Right hindlimb (tissue), 1 donor: ENCODE results near the gene VPS41.
"Not testable (repeated sequence)": the region's sequence is repeated elsewhere in the genome, so short reads cannot be mapped to it uniquely, and the experiment has no call there.

ENCODE experiments used
- DNase-seq: peaks from one replicate; pipeline ENCODE4 v3.0.0-alpha.2; 2018

VPS41 gene

GRCh38 chr7:38854947-38855346 is 54.0 kb downstream of the VPS41 start:
- DNase-seq: not testable (repeated sequence)

DNA sequence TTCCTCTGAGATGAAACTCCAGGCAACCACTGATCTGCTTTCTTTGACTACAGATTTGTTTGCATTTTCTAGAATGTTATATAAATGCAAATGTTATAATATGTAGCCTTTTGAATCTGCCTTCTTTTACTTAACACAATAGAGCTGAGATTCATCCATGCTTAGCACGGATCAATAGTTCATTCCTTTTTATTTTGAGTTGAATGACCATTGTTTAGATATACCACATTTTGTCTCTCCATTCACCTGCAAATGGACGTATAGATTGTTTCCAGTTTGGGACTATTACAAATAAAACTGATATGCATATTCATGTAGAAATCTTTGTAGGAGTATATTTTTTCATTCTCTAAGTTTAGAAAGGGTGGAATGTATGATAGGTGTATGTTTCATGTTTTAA is 57.7 kb downstream of the VPS41 start:
- DNase-seq: no peak

GRCh38 chr7:38846280-38846679 is 62.7 kb downstream of the VPS41 start:
- DNase-seq: no peak

DNA sequence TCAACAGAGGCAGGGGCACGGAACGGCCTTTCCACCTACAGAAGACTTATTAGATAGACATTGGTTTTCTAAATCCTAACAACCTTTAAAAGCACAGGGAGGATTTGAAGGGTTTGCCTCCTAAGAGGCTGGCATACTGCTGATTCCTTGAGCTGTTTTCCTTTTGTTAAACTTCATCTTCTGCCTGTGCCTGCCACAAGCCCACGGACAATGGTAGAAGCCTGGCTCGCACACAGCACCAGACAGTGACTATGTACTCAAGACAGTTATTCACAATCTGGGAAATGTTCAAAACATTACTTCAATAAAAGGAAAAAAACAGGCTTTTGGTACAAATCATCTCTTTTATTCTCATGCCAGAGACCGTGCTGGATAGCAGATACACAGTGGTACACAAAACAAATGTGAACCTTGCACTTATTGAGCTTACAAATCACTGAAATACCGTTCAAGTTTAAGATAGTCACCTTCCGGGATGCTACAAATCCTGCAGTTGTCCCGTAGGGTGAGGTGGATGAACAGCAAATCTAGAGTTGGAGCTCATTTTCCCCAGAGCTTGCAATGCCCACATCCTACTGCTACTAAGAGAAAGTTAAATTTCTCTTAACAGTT is 63.9 kb downstream of the VPS41 start:
- DNase-seq: no peak

DNA sequence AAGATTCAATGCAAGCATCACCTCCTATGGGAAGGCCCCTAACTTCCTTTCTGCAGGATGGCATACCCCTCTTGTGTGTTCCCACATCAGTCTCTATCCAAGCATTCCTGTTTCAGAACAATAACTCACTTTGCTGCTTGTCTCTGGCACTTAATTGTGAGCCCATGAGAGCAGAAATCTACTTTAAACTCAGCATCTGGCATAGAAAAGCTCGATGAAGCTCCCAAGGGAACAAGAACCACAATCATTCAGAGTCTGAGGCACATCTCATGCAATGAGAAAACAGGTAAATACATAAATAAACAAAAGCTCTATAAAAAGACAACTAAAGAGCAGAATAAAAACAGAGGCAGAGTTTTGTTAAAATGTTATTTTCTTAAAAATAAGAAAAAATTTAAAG is 66.2 kb downstream of the VPS41 start:
- no peak for DNase-seq

- DNase-seq: no peak
Measured at GRCh38 chr7:38840736-38841460, 68.1 kb downstream of the VPS41 start.

DNA sequence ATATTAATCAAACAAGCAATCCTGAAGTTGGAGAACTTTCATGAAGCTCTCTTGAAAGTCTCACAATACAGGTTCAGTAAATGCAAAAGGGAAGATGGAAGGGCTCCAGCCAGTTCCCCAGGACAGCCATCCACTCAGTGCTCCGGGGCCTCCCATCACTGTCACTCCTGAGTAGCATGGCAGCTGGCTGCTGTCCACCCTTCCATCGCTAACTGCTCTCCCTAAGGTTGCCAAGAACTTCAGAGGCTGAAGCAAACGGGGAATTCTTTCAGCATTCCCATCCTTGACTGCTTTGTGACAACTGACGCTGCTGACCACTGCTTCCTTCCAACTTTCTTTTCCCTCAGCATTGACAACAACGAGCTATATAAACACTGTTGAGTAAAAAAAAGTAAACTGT is 69.1 kb downstream of the VPS41 start:
- DNase-seq: no peak

DNA sequence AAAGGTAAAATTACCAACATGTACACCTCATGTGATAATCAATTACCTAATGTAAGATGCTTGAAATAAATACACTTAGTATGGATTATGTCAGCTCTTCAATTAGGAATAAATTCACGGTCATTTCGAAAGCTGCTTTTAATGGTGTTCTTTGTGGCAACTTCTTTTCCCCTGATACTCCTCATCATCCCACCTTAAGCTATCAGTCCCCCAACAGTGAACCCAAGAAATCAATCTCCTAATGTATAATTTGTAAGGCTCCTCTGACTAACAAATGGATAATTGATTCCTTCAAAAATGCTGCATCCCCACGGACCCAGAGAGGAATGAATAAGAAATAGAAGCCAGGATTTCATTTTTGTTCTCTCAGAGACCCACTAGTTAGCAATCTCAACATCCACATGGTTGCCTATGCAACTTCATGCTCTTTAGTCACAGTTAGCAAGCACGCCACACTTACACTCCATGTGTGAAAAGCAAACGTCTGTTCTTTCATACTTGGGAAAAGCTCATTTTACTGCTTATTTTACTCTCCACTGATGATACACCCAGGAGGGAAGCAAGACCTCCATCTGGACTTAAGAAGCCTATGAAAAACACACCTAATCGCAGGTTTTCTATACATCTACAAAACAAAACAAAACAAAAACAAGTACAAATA is 70.1 kb downstream of the VPS41 start:
- no peak for DNase-seq

GRCh38 chr7:38834357-38834756 is 74.6 kb downstream of the VPS41 start:
- no peak for DNase-seq

- DNase-seq: no peak
Measured at GRCh38 chr7:38833329-38833728, 75.7 kb downstream of the VPS41 start.

- no peak for DNase-seq
Measured at GRCh38 chr7:38831259-38831996, 77.6 kb downstream of the VPS41 start.

- DNase-seq: no peak
Measured at GRCh38 chr7:38830826-38831225, 78.2 kb downstream of the VPS41 start.

DNA sequence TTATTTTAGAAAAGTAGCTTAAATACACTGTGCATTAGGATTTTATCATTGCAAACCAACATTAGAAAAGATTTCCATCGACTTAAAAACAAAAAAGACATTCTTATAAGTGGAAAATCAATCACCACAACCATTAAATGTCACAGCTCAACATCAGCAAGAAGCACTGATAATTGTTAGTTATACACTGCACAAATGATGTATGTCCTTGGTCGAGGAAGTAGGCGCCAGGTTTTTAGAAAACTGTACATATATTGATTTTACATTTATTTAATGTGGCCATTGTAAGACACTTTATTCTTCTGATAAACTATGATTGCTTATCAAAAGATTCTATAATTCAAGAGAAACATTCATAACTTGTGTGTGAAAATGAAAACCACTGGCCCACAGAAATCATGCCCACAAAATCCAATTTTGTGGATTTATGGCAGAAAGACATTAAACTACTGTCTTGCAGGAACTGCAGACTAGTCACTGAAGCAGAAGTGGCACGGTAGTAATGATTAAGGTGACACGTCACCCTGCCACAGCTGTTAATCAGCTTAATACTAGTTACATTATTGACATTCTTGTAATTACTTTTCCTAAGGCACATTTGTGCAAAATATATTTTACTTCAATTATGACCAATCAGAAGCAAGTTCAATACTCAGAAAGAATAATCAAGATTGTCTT is 79.4 kb downstream of the VPS41 start:
- no peak for DNase-seq

GRCh38 chr7:38828026-38828425 is 81.0 kb downstream of the VPS41 start:
- DNase-seq: no peak

- no peak for DNase-seq
Measured at GRCh38 chr7:38825721-38826440, 83.1 kb downstream of the VPS41 start.

DNA sequence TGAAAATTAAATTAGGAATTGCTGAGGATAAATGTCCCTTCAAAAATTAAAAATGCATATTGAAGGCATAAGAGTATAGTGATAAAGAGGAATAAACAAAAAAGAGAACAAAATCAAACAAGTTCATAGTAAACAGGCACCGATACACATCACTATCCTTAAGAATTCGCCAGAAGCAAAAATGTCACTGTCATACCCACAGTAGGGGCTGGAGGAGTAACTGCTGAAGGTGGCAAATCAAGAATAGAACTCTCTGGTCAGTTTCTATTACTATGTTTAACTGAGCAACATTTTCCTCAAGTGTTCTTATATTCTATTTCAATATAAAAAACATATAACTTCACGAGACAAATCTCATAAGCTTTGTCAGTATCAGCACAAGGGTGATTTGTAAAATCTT is 84.0 kb downstream of the VPS41 start:
- DNase-seq: no peak

GRCh38 chr7:38822549-38822948 is 86.4 kb downstream of the VPS41 start:
- no peak for DNase-seq

- no peak for DNase-seq
Measured at GRCh38 chr7:38820571-38820970, 88.4 kb downstream of the VPS41 start.

DNA sequence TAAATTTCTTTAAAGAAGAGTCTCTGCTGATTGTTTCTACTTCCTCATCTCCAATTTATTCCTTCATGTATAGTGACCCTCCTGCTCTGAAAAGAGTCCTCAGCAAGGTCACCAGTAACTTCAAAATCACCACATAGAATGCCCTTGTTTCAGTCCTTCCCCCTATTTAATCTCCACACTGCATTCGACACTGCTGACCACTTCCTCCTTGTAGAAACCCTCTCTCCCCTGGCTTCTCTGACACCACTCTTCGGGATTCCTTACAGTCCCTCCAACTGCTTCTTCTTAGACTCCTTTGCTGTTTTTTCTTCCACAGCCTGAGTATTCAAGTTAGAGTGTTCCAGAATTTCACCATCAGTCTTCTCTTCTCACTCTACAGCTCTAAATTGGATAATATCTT is 89.5 kb downstream of the VPS41 start:
- no peak for DNase-seq

GRCh38 chr7:38817526-38817925 is 91.5 kb downstream of the VPS41 start:
- DNase-seq: no peak

DNA sequence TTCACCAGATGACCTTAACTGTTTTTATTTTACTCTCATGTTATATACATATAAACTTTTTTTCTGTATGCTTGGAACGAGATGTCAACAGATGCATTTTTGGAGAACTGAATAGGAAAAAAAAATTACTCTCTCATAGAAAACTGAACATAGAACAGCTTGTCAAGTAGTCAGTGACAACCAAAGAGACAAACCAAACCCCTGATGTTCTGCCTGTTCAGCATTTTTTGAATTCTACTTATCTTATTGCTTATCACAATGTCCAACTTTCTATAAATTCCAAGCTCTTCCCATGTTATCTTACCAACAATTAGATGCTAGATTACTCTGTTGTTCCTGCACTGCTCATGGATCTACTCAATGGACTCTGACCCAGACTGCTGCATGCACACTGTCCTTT is 95.2 kb downstream of the VPS41 start:
- no peak for DNase-seq

- no peak for DNase-seq
Measured at GRCh38 chr7:38806912-38807311, 102.1 kb downstream of the VPS41 start.
